GM12878 (cell line): ENCODE data around the gene GRB10. TPM values are rescaled to one million over a fixed set of nuclear protein-coding genes. Genes with fewer than 3 reads are reported as not detected.

Source experiments
- ASH2L ChIP-seq: fragments of 300-600, 200-600 bp; sonication (generic); IDR thresholded peaks from 2 replicates; pipeline ENCODE4 v1.6.1; 2017; ENCODE audit warnings: low read depth, mild to moderate bottlenecking, borderline replicate concordance
- ATF7 ChIP-seq: fragments of 450-650 bp; IDR thresholded peaks from 2 replicates; pipeline ENCODE4 v1.6.1; 2016; ENCODE audit warnings: low read depth, mild to moderate bottlenecking
- BCL3 ChIP-seq: IDR thresholded peaks from 2 replicates; pipeline ENCODE4 v1.6.1; 2011; ENCODE audit warnings: borderline replicate concordance, low read depth, mild to moderate bottlenecking, moderate library complexity, low read length; ENCODE audit not compliant: insufficient read depth, poor library complexity, severe bottlenecking
- BCLAF1 ChIP-seq: fragments of 450-650 bp; IDR thresholded peaks from 2 replicates; pipeline ENCODE4 v1.6.1; 2017; ENCODE audit warnings: antibody characterized with exemption, mild to moderate bottlenecking, moderate library complexity
- E4F1 ChIP-seq: fragments of 450-650 bp; IDR thresholded peaks from 2 replicates; pipeline ENCODE4 v1.6.1; 2018; ENCODE audit warnings: borderline replicate concordance, mild to moderate bottlenecking; ENCODE audit not compliant: partially characterized antibody
- HDAC2 ChIP-seq: fragments of 200-600 bp; sonication (generic); IDR thresholded peaks from 2 replicates; pipeline ENCODE4 v1.6.1; 2017
- NFIC ChIP-seq: IDR thresholded peaks from 2 replicates; pipeline ENCODE4 v1.6.1; 2012; ENCODE audit warnings: low read depth, mild to moderate bottlenecking, inconsistent platforms, low read length, moderate library complexity
- TCF7 ChIP-seq: IDR thresholded peaks from 2 replicates; pipeline ENCODE4 v1.6.1; 2014; ENCODE audit warnings: antibody characterized with exemption, borderline replicate concordance
- polyA plus RNA-seq, 11 experiments: library from polyadenylated mRNA; depleted of rRNA in 4 of 11; unstranded in 6 of 11; stranded (reverse) in 5 of 11; fragments of >200 nt; fragmentation: Nextera tagmentation in 4 of 11; fragmentation: Illumina TruSeq in 1 of 11; extraction: Ambion mirVana in 4 of 11; extraction: Trizol in 1 of 11; gene quantifications; 1 replicate in 1 of 11; 2 replicates in 10 of 11; pipeline versions ENCODE4 v1.2.1 to v1.2.3, GENCODE V29; 2011 to 2016; ENCODE audit warnings: inconsistent platforms in 2 of 11, missing spikeins in 2 of 11, low read depth in 1 of 11
- total RNA-seq, 4 experiments: library from RNA; depleted of rRNA in 3 of 4; stranded (reverse); fragments of >200 nt in 3 of 4; fragmentation: Illumina TruSeq in 1 of 4; extraction: Trizol in 1 of 4; gene quantifications; 2 replicates each; pipeline versions ENCODE4 v1.2.1 to v1.2.3, GENCODE V29; 2013 to 2021

Gene GRB10
- total and polyA plus RNA-seq, 10 of the 15 experiments (the other 5 are each of a cell fraction or from before 2014, with no cell fraction given): 0.04 to 0.33 TPM; not detected in 8

GRCh38 chr7:50607524-50608125 is 175.1 kb downstream of the GRB10 start (continued):
- TF ChIP-seq E4F1: no peak
- no peak for TF ChIP-seq HDAC2
- no peak for TF ChIP-seq TCF7
- TF ChIP-seq ASH2L: no peak
- no peak for TF ChIP-seq NFIC
- no peak for TF ChIP-seq BCL3
- no peak for TF ChIP-seq BCLAF1
- TF ChIP-seq ATF7: no peak
